ENCODE data around the gene PMM1. TPM values are rescaled to one million over a fixed set of nuclear protein-coding genes. Genes with fewer than 3 reads are reported as not detected.

PMM1 gene
- total and polyA plus RNA-seq, 2 donors (not counting 3 experiments of a cell fraction or from before 2014, with no cell fraction given): 14.6 to 31.7 TPM

GRCh38 chr22:41613456-41613855, 23.8 kb upstream of the PMM1 start:
- BruUV-seq (replicated peaks): no TSS peak
- DNase-seq (ENCODE audit: low read depth, low spot score): no peak
- Histone ChIP-seq H4K20me1 (replicated peaks; ENCODE audit: control insufficient read depth, extremely low read depth, insufficient read depth, low read length) (no peaks in the 10 kb centered on the region), H3K4me2 (ENCODE audit: insufficient read depth, low read length) (no peak overlapping the region), H3K9me1 (replicated peaks; ENCODE audit: control insufficient read depth, extremely low read depth, insufficient read depth, low read length) (no peaks in the 10 kb centered on the region), H2AFZ (ENCODE audit: low read depth, low read length) (no peak overlapping the region), H3K27me3 (ENCODE audit: control insufficient read depth in 2 of 2, insufficient read depth in 2 of 2, low read length in 2 of 2) (no peaks in the 10 kb centered on the region), H3K4me3 (replicated peaks in 1 of 3; ENCODE audit: insufficient read depth in 1 of 3, low read depth in 1 of 3, low read length in 3 of 3) (no peak overlapping the region), H3K79me2 (ENCODE audit: control insufficient read depth, insufficient read depth, low read length) (peaks cover 46% of the 10 kb centered on the region), H3K4me1 (ENCODE audit: control insufficient read depth, extremely low read depth, insufficient read depth, low read length) (peaks cover 3% of the 10 kb centered on the region), H3K9ac (replicated peaks; ENCODE audit: extremely low read depth, insufficient read depth, low read length) (no peak overlapping the region), H3K27ac (ENCODE audit: insufficient read depth, low read depth, low read length) (no peak overlapping the region), H3K36me3 (ENCODE audit: control insufficient read depth in 2 of 2, extremely low read depth in 1 of 2, insufficient read depth in 2 of 2, low read length in 2 of 2) (no peaks in the 10 kb centered on the region), H3K9me3 (replicated peaks; ENCODE audit: control insufficient read depth, insufficient read depth, low read length) (no peaks in the 10 kb centered on the region)
- TF ChIP-seq, protein P1, sequence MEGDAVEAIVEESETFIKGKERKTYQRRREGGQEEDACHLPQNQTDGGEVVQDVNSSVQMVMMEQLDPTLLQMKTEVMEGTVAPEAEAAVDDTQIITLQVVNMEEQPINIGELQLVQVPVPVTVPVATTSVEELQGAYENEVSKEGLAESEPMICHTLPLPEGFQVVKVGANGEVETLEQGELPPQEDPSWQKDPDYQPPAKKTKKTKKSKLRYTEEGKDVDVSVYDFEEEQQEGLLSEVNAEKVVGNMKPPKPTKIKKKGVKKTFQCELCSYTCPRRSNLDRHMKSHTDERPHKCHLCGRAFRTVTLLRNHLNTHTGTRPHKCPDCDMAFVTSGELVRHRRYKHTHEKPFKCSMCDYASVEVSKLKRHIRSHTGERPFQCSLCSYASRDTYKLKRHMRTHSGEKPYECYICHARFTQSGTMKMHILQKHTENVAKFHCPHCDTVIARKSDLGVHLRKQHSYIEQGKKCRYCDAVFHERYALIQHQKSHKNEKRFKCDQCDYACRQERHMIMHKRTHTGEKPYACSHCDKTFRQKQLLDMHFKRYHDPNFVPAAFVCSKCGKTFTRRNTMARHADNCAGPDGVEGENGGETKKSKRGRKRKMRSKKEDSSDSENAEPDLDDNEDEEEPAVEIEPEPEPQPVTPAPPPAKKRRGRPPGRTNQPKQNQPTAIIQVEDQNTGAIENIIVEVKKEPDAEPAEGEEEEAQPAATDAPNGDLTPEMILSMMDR (IDR thresholded peaks at IDR 0.05; ENCODE audit: extremely low read depth in 1 of 2, insufficient read depth in 1 of 2, low read depth in 1 of 2, low read length in 2 of 2): no peak
- no peak for TF ChIP-seq POLR2AphosphoS5 (IDR thresholded peaks at IDR 0.05; ENCODE audit: insufficient read depth, low read depth, low read length)
- no peak for TF ChIP-seq FOS (IDR thresholded peaks at IDR 0.05; ENCODE audit: borderline replicate concordance, insufficient read depth, low read length)
- no peak for TF ChIP-seq MYC (IDR thresholded peaks at IDR 0.05; ENCODE audit: low read depth, low read length)
- TF ChIP-seq GATA2 (IDR thresholded peaks at IDR 0.05; ENCODE audit: insufficient read depth, insufficient read length, low read depth, low read length): no peak
- no peak for TF ChIP-seq EZH2 (IDR thresholded peaks at IDR 0.05; ENCODE audit: borderline replicate concordance, low read depth, low read length, severe bottlenecking)
- TF ChIP-seq, protein P2, sequence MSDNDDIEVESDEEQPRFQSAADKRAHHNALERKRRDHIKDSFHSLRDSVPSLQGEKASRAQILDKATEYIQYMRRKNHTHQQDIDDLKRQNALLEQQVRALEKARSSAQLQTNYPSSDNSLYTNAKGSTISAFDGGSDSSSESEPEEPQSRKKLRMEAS (IDR thresholded peaks at IDR 0.05; ENCODE audit: insufficient read depth, insufficient read length): no peak
- TF ChIP-seq JUN (IDR thresholded peaks at IDR 0.05; ENCODE audit: borderline replicate concordance, insufficient read depth, insufficient read length, low read depth): no peak
- no peak for TF ChIP-seq POLR2A (IDR thresholded peaks at IDR 0.05; ENCODE audit: low read depth, low read length)
- POLR2A ChIA-PET: no interaction called here
- dilution Hi-C loops (cut with MboI; ENCODE audit: extremely low pct_ligation_motif_present, low sequenced_read_pairs): no loop called here
- CTCF ChIA-PET: no interaction called here
- intact Hi-C loops (cut with micrococcal nuclease): no loop called here
- FAIRE-seq: no peak

Data from endothelial cell of umbilical vein (primary cell).